IMR-90 (cell line): ENCODE measurements around the gene KCNH5. TPM values are rescaled to one million over a fixed set of nuclear protein-coding genes. Genes with fewer than 3 reads are reported as not detected.

Experiments
- ATAC-seq: fragments of 200-7000 bp; cut with Tn5 transposase; 2 replicates; pipeline ENCODE4 v1.9.1; 2020; ENCODE audit warnings: low read depth, mild to moderate bottlenecking, moderate library complexity
- BruUV-seq: library from RNA; stranded (reverse); fragments of 400-500 nt; replicated peaks from 2 replicates; lab custom pipeline; 2021; lab: Mats Ljungman, UMichigan
- CTCF ChIA-PET: fragments of 300-600 bp; formaldehyde crosslinking; extraction: SDS; loops from one replicate; lab custom pipeline; 2021; ENCODE audit warnings: antibody characterized with exemption; lab: Yijun Ruan, JAX
- POLR2A ChIA-PET: fragments of 300-600 bp; sonication (Branson Sonifier 250); formaldehyde crosslinking; loops from one replicate; lab custom pipeline; 2022; ENCODE audit warnings: antibody characterized with exemption; ENCODE audit not compliant: unreplicated experiment; lab: Charles Lee
- DNase-seq: peaks from one replicate; pipeline ENCODE4 v3.0.0; 2013
- H2AFZ ChIP-seq: replicated peaks from 2 replicates; pipeline ENCODE3; 2013; ENCODE audit warnings: low read length, mild to moderate bottlenecking; ENCODE audit not compliant: poor library complexity
- H2AK5ac ChIP-seq: 2 replicates; pipeline ENCODE4 v1.6.1; 2013; ENCODE audit warnings: low read depth, low read length, inconsistent platforms
- H2AK9ac ChIP-seq: replicated peaks from 2 replicates; pipeline ENCODE3; 2013; ENCODE audit warnings: mild to moderate bottlenecking, low read depth, low read length, moderate library complexity; ENCODE audit not compliant: poor library complexity
- H2BK120ac ChIP-seq: 2 replicates; pipeline ENCODE4 v1.6.1; 2013; ENCODE audit warnings: low read depth, low read length, inconsistent platforms
- H2BK15ac ChIP-seq: 3 replicates; pipeline ENCODE4 v1.6.1; 2013; ENCODE audit warnings: low read depth, low read length, inconsistent platforms
- H2BK20ac ChIP-seq: 2 replicates; pipeline ENCODE4 v1.6.1; 2013; ENCODE audit warnings: low read depth, mild to moderate bottlenecking, inconsistent platforms, low read length, moderate library complexity
- H2BK5ac ChIP-seq: 2 replicates; pipeline ENCODE4 v1.6.1; 2013; ENCODE audit warnings: mild to moderate bottlenecking, low read depth, low read length, inconsistent platforms; ENCODE audit not compliant: poor library complexity, severe bottlenecking
- H3K14ac ChIP-seq: replicated peaks from 2 replicates; pipeline ENCODE4 v1.6.1; 2013; ENCODE audit warnings: low read depth, low read length, inconsistent platforms
- H3K18ac ChIP-seq: 2 replicates; pipeline ENCODE4 v1.6.1; 2013; ENCODE audit warnings: low read depth, low read length, control low read depth
- H3K23ac ChIP-seq: 2 replicates; pipeline ENCODE4 v1.6.1; 2013; ENCODE audit warnings: low read depth, low read length, inconsistent platforms
- H3K27ac ChIP-seq: 2 replicates; pipeline ENCODE4 v1.5.1; 2013; ENCODE audit warnings: mild to moderate bottlenecking, control low read depth, low read length; ENCODE audit not compliant: insufficient read depth
- H3K27me3 ChIP-seq: 2 replicates; pipeline ENCODE4 v1.6.1; 2013; ENCODE audit warnings: low read length; ENCODE audit not compliant: control insufficient read depth, insufficient read depth
- H3K36me3 ChIP-seq: 2 replicates; pipeline ENCODE4 v1.6.1; 2013; ENCODE audit warnings: low read length, mixed read lengths; ENCODE audit not compliant: control insufficient read depth, insufficient read depth
- H3K4ac ChIP-seq: 2 replicates; pipeline ENCODE4 v1.6.1; 2013; ENCODE audit warnings: low read depth, low read length, inconsistent platforms
- H3K4me1 ChIP-seq: 2 replicates; pipeline ENCODE4 v1.6.1; 2013; ENCODE audit warnings: low read length, mixed read lengths; ENCODE audit not compliant: control insufficient read depth, insufficient read depth
- H3K4me2 ChIP-seq: 2 replicates; pipeline ENCODE4 v1.6.1; 2013; ENCODE audit warnings: low read depth, mild to moderate bottlenecking, control low read depth, low read length, moderate library complexity
- H3K4me3 ChIP-seq: 2 replicates; pipeline ENCODE4 v1.5.1; 2013; ENCODE audit warnings: low read depth, mild to moderate bottlenecking, control low read depth, low read length, moderate library complexity; ENCODE audit not compliant: insufficient read depth
- H3K56ac ChIP-seq: 2 replicates; pipeline ENCODE4 v1.6.1; 2013; ENCODE audit warnings: low read length, inconsistent platforms; ENCODE audit not compliant: insufficient read depth; ENCODE audit errors: extremely low read depth
- H3K79me1 ChIP-seq, 2 experiments: 2 replicates each; pipeline ENCODE4 v1.6.1; 2013; ENCODE audit warnings: low read length in 2 of 2, inconsistent platforms in 1 of 2, low read depth in 1 of 2
- H3K9ac ChIP-seq: 2 replicates; pipeline ENCODE4 v1.6.1; 2013; ENCODE audit warnings: low read depth, low read length, control low read depth
- H3K9me1 ChIP-seq: 2 replicates; pipeline ENCODE4 v1.6.1; 2013; ENCODE audit warnings: low read length, inconsistent platforms; ENCODE audit not compliant: insufficient read depth
- H3K9me3 ChIP-seq: 2 replicates; pipeline ENCODE4 v1.6.1; 2013; ENCODE audit warnings: low read length; ENCODE audit not compliant: control insufficient read depth, insufficient read depth
- H4K20me1 ChIP-seq: 2 replicates; pipeline ENCODE4 v1.6.1; 2013; ENCODE audit warnings: low read length, inconsistent platforms; ENCODE audit not compliant: insufficient read depth
- H4K5ac ChIP-seq: 2 replicates; pipeline ENCODE4 v1.6.1; 2013; ENCODE audit warnings: mild to moderate bottlenecking, low read depth, low read length, control low read depth
- H4K8ac ChIP-seq, 2 experiments: 2 replicates each; pipeline ENCODE4 v1.6.1; 2013; ENCODE audit warnings: low read depth in 2 of 2, low read length in 2 of 2, control low read depth in 1 of 2, inconsistent platforms in 1 of 2
- H4K91ac ChIP-seq: 2 replicates; pipeline ENCODE4 v1.6.1; 2013; ENCODE audit warnings: low read depth, low read length, inconsistent platforms; ENCODE audit not compliant: insufficient read depth
- BHLHE40 ChIP-seq: fragments of 150-350 bp; IDR thresholded peaks from 2 replicates; pipeline ENCODE4 v1.6.1; 2016; ENCODE audit warnings: mild to moderate bottlenecking, low read depth, low read length
- CEBPB ChIP-seq: IDR thresholded peaks from 2 replicates; pipeline ENCODE4 v1.6.1; 2012; ENCODE audit warnings: low read depth, low read length, improper control_type of control experiment
- CHD1 ChIP-seq: IDR thresholded peaks from 2 replicates; pipeline ENCODE4 v1.6.1; 2012; ENCODE audit warnings: low read depth, low read length, improper control_type of control experiment
- ELK1 ChIP-seq: fragments of 150-350 bp; IDR thresholded peaks from 2 replicates; pipeline ENCODE4 v1.6.1; 2016; ENCODE audit warnings: low read depth, mild to moderate bottlenecking, low read length, moderate library complexity, borderline replicate concordance
- FOS ChIP-seq: fragments of 150-350 bp; IDR thresholded peaks from 2 replicates; pipeline ENCODE4 v1.6.1; 2016; ENCODE audit warnings: low read depth, low read length
- MAFK ChIP-seq: IDR thresholded peaks from 2 replicates; pipeline ENCODE4 v1.6.1; 2012; ENCODE audit warnings: low read depth, low read length, improper control_type of control experiment
- MAZ ChIP-seq: IDR thresholded peaks from 2 replicates; pipeline ENCODE4 v1.6.1; 2012; ENCODE audit warnings: low read depth, mild to moderate bottlenecking, low read length, improper control_type of control experiment, moderate library complexity, borderline replicate concordance
- MXI1 ChIP-seq: IDR thresholded peaks from 2 replicates; pipeline ENCODE4 v1.6.1; 2012; ENCODE audit warnings: low read depth, mild to moderate bottlenecking, low read length, moderate library complexity, borderline replicate concordance
- NFE2L2 ChIP-seq: fragments of 150-350 bp; IDR thresholded peaks from 2 replicates; pipeline ENCODE4 v1.6.1; 2016; ENCODE audit warnings: low read depth, mild to moderate bottlenecking, low read length
- POLR2A ChIP-seq: IDR thresholded peaks from 2 replicates; pipeline ENCODE4 v1.6.1; 2012; ENCODE audit warnings: mild to moderate bottlenecking, low read depth, low read length
- RAD21 ChIP-seq: IDR thresholded peaks from 2 replicates; pipeline ENCODE4 v1.6.1; 2012; ENCODE audit warnings: low read length, improper control_type of control experiment
- RCOR1 ChIP-seq: IDR thresholded peaks from 2 replicates; pipeline ENCODE4 v1.6.1; 2012; ENCODE audit warnings: mild to moderate bottlenecking, low read length, improper control_type of control experiment; ENCODE audit not compliant: insufficient replicate concordance
- RFX5 ChIP-seq: IDR thresholded peaks from 2 replicates; pipeline ENCODE4 v1.8.0; 2012; ENCODE audit warnings: low read depth, mild to moderate bottlenecking, low read length, moderate library complexity
- SMC3 ChIP-seq: fragments of 150-350 bp; IDR thresholded peaks from 2 replicates; pipeline ENCODE4 v1.6.1; 2016; ENCODE audit warnings: low read depth, mild to moderate bottlenecking, antibody characterized with exemption, low read length, moderate library complexity
- USF2 ChIP-seq: fragments of 150-350 bp; IDR thresholded peaks from 2 replicates; pipeline ENCODE4 v1.6.1; 2017; ENCODE audit warnings: mild to moderate bottlenecking, antibody characterized with exemption, low read length, low read depth
- WGBS, 2 experiments: methylation state at CpG; one replicate each; pipeline versions ENCODE4 v1.1.5 to v1.1.7; 2013; ENCODE audit warnings: missing lambda C conversion rate in 2 of 2; ENCODE audit not compliant: insufficient read length in 1 of 2; ENCODE audit errors: extremely low coverage in 2 of 2; 5-methylcytosine and 5-hydroxymethylcytosine counted together
- dilution Hi-C: fragments of 300-500 bp; cut with HindIII; formaldehyde crosslinking; loops from one replicate; pipeline ENCODE4 v1.14.3; 2018; ENCODE audit warnings: low sequenced_read_pairs; ENCODE audit not compliant: unreplicated experiment
- in situ Hi-C: fragments of 300-500 bp; cut with MboI; formaldehyde crosslinking; loops from 3 replicates; pipeline ENCODE4 v1.14.3; 2019; ENCODE audit warnings: low sequenced_read_pairs, inconsistent platforms, mixed read lengths
- intact Hi-C: fragments of 100-400 bp; cut with micrococcal nuclease; formaldehyde crosslinking; loops from 2 replicates; pipeline ENCODE4 v1.10.0; 2022
- polyA plus RNA-seq, 3 experiments: library from polyadenylated mRNA; depleted of rRNA; stranded (reverse); fragments of >200 nt; gene quantifications; 2 replicates each; pipeline ENCODE4 v1.2.3, GENCODE V29; 2012; ENCODE audit warnings: low replicate concordance in 1 of 3
- total RNA-seq: library from RNA; depleted of rRNA; stranded (reverse); fragments of >200 nt; gene quantifications from 2 replicates; pipeline ENCODE4 v1.2.3, GENCODE V29; 2012
- TF ChIP-seq, protein P1 (sequence below): conservative IDR thresholded peaks from 2 replicates; pipeline ENCODE4 v1.5.1; 2012; ENCODE audit warnings: mild to moderate bottlenecking, low read depth, low read length, improper control_type of control experiment

KCNH5 gene
- total and polyA plus RNA-seq, 2 of the 4 experiments (the other 2 are of a cell fraction), result under 0.01 to 0.03 TPM

GRCh38 chr14:62854951-62855350 lies 190.3 kb downstream of the KCNH5 start:
- H4K91ac ChIP-seq, result no peak overlapping the region
- no peak overlapping the region for H4K8ac ChIP-seq
- no peaks in the 10 kb centered on the region for H4K20me1 ChIP-seq
- no peak overlapping the region for H3K56ac ChIP-seq
- H3K4me1 ChIP-seq, result no peaks in the 10 kb centered on the region
- no peak for ATAC-seq
- intact Hi-C loops (loop anchor here (5.0 kb wide), 1 partner anchor 867 kb away; no protein-coding TSS in a partner anchor), dilution Hi-C loops (no loop called here), in situ Hi-C loops (no loop called here)
- H3K9me3 ChIP-seq, result no peaks in the 10 kb centered on the region
- no peak overlapping the region for H3K23ac ChIP-seq
- no peak overlapping the region for H2BK15ac ChIP-seq
- no TSS peak for BruUV-seq
- H2BK20ac ChIP-seq, result no peak overlapping the region
- H3K4me3 ChIP-seq, result no peak overlapping the region
- WGBS, 2 experiments, result no CpG with 5 or more reads among the region's 4 CpGs
- no peak overlapping the region for H3K4me2 ChIP-seq
- no peak overlapping the region for H2BK5ac ChIP-seq
- CTCF ChIA-PET, result no interaction called here
- no peak overlapping the region for H2AK5ac ChIP-seq
- H3K9ac ChIP-seq, result no peak overlapping the region
- POLR2A ChIA-PET, result no interaction called here
- no peaks in the 10 kb centered on the region for H3K36me3 ChIP-seq
- H2AK9ac ChIP-seq, result no peak overlapping the region
- no peak overlapping the region for H2BK120ac ChIP-seq
- DNase-seq, result no peak
- no peak overlapping the region for H3K4ac ChIP-seq
- no peak overlapping the region for H4K5ac ChIP-seq
- no peak overlapping the region for H3K14ac ChIP-seq
- H3K18ac ChIP-seq, result no peak overlapping the region
- H3K9me1 ChIP-seq, result no peaks in the 10 kb centered on the region
- H3K27me3 ChIP-seq, result no peaks in the 10 kb centered on the region
- no peak overlapping the region for H3K27ac ChIP-seq
- TF ChIP-seq MAZ (no peak), CHD1 (no peak), SMC3 (no peak), BHLHE40 (no peak), RAD21 (no peak), RFX5 (no peak), POLR2A (no peak), CEBPB (no peak), MXI1 (no peak), FOS (no peak), RCOR1 (no peak), USF2 (no peak), NFE2L2 (no peak), MAFK (no peak), ELK1 (no peak)
- TF ChIP-seq, protein P1, sequence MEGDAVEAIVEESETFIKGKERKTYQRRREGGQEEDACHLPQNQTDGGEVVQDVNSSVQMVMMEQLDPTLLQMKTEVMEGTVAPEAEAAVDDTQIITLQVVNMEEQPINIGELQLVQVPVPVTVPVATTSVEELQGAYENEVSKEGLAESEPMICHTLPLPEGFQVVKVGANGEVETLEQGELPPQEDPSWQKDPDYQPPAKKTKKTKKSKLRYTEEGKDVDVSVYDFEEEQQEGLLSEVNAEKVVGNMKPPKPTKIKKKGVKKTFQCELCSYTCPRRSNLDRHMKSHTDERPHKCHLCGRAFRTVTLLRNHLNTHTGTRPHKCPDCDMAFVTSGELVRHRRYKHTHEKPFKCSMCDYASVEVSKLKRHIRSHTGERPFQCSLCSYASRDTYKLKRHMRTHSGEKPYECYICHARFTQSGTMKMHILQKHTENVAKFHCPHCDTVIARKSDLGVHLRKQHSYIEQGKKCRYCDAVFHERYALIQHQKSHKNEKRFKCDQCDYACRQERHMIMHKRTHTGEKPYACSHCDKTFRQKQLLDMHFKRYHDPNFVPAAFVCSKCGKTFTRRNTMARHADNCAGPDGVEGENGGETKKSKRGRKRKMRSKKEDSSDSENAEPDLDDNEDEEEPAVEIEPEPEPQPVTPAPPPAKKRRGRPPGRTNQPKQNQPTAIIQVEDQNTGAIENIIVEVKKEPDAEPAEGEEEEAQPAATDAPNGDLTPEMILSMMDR, result no peak
- no peak overlapping the region for H2AFZ ChIP-seq
- no peaks in the 10 kb centered on the region for H3K79me1 ChIP-seq
